Measurements from ENCODE around the gene EFCAB8.

Gene EFCAB8

DNA sequence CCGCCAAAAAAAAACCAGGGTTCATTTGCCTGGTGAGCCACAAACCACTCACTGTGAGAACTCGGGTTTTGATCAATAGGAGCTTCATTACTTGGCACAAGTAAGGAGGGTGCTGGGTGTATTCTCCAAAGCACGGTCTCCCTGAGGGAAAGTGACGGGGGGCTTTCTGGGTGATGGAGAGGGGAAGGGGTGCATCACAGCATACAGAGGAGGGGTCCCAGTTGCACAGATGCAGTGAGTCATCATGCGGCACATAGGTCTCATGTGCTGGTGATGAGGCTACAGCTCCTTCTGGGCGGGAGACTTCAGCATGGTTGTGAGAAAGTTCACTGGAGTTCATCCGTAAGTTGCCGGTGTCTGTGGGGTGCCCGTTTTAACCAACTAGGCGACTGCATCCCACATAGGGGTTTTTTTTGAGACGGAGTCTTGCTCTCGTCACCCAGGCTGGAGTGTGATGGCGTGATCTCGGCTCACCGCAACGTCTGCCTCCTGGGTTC is 109.3 kb downstream of the EFCAB8 start:
- H3K4me3 ChIP-seq (replicated peaks; ENCODE audit: low read depth, low read length) = no peak overlapping the region

DNA sequence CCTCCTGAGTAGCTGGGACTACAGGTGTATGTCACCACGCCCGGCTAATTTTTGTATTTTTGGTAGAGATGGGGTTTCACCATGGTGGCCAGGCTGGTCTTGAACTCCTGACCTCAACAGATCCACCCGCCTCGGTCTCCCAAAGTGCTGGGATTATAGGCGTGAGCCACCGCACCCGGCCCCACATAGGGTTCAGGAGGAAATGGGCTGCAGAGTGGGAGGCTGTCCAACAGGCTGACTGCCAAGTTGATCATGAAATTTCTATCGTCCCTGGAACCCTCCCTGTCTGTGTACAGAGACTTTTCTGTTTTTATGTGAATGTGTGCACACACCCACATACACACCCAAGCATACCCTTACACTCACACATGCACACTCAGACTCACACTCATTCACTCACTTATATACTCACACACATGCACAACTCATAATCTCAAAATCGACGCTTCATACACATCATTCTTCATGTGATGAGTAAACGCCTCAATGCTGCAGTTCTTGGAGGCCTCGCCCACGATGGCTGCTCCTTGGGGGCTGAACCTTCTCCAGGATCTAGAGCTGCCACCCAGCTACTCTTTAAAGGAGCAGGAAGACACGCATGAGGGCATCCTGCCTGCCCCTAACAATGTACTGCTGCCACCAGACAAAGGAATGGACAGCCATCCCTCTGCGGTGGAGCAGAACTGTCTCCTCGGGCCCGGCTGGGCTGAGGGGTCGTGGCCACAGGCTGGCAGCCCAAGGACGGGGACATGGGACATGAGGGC is 109.9 kb downstream of the EFCAB8 start:
- DNase-seq (ENCODE audit: extremely low read depth, low read depth) = no peak
- no peak overlapping the region for H3K4me3 ChIP-seq (replicated peaks; ENCODE audit: low read depth, low read length)
- TF ChIP-seq, protein P1, sequence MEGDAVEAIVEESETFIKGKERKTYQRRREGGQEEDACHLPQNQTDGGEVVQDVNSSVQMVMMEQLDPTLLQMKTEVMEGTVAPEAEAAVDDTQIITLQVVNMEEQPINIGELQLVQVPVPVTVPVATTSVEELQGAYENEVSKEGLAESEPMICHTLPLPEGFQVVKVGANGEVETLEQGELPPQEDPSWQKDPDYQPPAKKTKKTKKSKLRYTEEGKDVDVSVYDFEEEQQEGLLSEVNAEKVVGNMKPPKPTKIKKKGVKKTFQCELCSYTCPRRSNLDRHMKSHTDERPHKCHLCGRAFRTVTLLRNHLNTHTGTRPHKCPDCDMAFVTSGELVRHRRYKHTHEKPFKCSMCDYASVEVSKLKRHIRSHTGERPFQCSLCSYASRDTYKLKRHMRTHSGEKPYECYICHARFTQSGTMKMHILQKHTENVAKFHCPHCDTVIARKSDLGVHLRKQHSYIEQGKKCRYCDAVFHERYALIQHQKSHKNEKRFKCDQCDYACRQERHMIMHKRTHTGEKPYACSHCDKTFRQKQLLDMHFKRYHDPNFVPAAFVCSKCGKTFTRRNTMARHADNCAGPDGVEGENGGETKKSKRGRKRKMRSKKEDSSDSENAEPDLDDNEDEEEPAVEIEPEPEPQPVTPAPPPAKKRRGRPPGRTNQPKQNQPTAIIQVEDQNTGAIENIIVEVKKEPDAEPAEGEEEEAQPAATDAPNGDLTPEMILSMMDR (IDR thresholded peaks at IDR 0.05; ENCODE audit: low read depth, low read length, missing control alignments) = no peak

More for the DNA sequence above, 109.3 kb downstream of the EFCAB8 start:
- TF ChIP-seq, protein P1 (IDR thresholded peaks at IDR 0.05; ENCODE audit: low read depth, low read length, missing control alignments) = no peak
- DNase-seq (ENCODE audit: extremely low read depth, low read depth) = no peak

DNA sequence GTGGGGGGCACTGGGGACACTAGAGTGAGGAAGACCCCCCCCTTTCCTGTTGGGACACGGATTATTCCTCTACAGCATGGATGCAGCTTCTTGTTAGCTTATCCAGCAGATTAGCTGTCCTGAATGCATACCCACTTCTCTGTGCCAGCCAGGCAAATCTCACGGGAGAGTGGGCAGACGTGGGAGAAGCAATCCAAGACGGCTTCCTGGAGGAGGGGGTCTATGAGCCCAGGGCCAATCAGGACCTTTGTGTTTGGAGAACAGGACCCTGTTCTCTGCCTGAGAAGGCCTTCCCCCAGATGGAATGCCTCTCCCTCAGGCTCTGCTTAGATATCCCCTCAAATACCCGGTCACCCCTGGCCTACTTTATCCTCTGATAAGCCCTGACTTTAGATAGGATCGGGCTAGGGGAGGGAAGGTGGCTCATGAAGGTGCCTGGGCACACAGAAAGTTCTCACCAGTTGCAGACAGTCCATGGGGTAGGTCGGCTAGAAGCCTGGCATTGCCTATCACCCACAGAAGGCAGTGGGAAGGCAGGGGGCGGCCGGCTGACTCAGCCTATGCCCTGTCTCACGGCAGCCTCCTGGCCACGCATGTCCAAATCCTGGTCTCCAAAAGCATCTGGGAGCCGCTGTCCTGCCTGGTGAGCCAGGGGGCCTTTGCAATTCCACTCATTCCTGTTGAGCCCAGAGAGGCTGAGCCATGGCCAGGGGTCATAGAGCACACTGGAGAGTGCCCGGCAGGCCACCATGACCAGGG is 110.8 kb downstream of the EFCAB8 start:
- no peak for DNase-seq (ENCODE audit: extremely low read depth, low read depth)
- TF ChIP-seq, protein P1 (IDR thresholded peaks at IDR 0.05; ENCODE audit: low read depth, low read length, missing control alignments) = no peak
- no peak overlapping the region for H3K4me3 ChIP-seq (replicated peaks; ENCODE audit: low read depth, low read length)

DNA sequence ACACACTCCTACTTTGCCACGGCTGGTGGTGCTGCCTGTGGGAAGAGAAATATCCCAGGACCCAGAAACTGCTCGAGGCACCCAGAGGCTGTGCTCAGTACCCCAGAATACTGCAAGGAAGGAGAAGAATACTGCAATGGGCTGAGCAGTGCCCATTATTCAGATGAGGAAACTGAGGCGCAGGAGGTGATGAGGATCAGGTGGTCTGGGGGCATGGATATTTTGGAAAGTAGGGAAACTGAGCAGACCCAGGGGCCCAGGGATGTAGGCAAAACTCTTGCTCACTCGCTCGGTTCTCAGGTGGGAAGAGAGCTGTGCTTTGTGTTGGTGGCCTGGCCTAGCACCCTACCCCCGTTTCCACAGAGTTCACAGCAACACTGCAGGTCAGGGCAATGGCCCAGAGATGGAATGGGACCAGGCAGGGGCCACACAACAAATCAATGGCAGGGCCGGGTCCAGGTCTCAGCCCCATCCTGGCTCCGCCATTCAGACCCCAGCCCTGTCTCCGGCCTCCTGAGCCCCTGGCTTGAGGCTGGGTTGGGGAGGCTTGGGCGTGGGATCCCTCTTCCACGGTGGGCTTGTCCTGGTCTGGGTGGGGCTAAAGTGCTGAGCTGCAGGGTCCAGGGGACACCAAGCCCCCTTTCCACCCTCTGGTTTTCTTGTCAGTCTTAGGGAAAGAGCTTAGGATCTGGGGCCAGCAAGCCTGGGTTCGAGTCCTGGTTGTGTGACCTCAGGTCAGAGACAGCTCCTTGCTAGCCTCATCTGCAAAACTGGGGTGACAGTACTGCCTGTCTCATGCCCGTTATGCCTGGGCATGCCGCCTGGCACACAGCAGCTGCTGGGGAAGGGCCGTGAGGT is 111.6 kb downstream of the EFCAB8 start:
- H3K4me3 ChIP-seq (replicated peaks; ENCODE audit: low read depth, low read length) = no peak overlapping the region
- DNase-seq (ENCODE audit: extremely low read depth, low read depth) = no peak
- TF ChIP-seq, protein P1 (IDR thresholded peaks at IDR 0.05; ENCODE audit: low read depth, low read length, missing control alignments) = no peak

DNA sequence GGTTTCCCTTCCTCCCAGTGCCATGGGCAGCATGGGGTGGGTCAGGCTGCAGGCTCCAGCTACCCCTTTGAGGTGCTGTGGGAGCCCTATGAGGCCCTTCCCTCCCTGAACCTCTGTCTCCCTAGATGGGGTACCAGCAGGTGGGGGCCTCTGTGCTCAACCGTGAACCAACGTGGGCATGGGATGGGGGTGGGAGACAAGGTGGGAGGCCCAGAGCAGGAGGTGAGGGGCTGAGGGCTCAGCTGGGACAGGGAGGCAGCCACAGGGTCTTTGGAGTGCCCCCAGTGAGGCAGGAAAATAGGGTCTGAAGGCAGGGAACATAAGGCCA is 112.2 kb downstream of the EFCAB8 start:
- no peak for DNase-seq (ENCODE audit: extremely low read depth, low read depth)
- no peak overlapping the region for H3K4me3 ChIP-seq (replicated peaks; ENCODE audit: low read depth, low read length)

DNA sequence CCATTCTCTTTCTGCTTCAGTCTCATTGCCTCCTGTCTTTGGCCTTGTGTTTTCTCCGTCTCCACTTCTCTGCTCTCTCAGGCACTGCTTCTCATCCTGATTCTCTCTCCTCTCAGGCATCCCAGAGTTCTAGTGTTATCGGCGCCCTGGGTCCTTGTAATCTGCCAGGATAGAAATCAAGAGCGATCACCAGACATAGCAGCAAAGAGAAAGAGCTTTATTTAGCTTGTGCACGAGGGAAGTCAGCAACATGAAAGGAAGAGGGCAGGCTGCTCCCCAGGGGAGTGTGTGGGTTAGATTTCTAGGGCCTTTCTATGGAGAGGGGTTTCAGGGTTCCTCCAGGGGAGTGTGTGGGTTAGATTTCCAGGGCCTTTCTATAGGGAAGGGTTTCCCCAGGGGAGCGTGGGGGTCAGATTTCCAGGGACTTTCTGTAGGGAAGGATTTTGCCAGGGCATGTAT is 113.0 kb downstream of the EFCAB8 start:
- no peak for DNase-seq (ENCODE audit: extremely low read depth, low read depth)
- TF ChIP-seq, protein P1 (IDR thresholded peaks at IDR 0.05; ENCODE audit: low read depth, low read length, missing control alignments) = no peak
- no peak overlapping the region for H3K4me3 ChIP-seq (replicated peaks; ENCODE audit: low read depth, low read length)

More for the DNA sequence above, 112.2 kb downstream of the EFCAB8 start:
- TF ChIP-seq, protein P1 (IDR thresholded peaks at IDR 0.05; ENCODE audit: low read depth, low read length, missing control alignments) = no peak

Measured in HFF-Myc (cell line).